HepG2 (cell line): ENCODE measurements around the gene CASP3. TPM values are rescaled to one million over a fixed set of nuclear protein-coding genes. Genes with fewer than 3 reads are reported as not detected.

Experiments used
- ATAC-seq: fragments of 200-7000 bp; cut with Tn5 transposase; 3 replicates; pipeline ENCODE4 v1.9.1; 2020; ENCODE audit warnings: mild to moderate bottlenecking, moderate library complexity
- BruUV-seq: library from RNA; stranded (reverse); fragments of 400-500 nt; replicated peaks from 2 replicates; lab custom pipeline; 2021; lab: Mats Ljungman, UMichigan
- CTCF ChIA-PET: fragments of 300-600 bp; formaldehyde crosslinking; extraction: SDS; loops from one replicate; lab custom pipeline; 2021; ENCODE audit warnings: low total read pairs, inconsistent platforms, low intra/inter-chr PET ratio; lab: Yijun Ruan, JAX
- POLR2A ChIA-PET: fragments of 350-600 bp; sonication (Branson Sonifier 250); formaldehyde crosslinking; loops from one replicate; lab custom pipeline; 2020; ENCODE audit warnings: antibody characterized with exemption, inconsistent platforms; lab: Yijun Ruan, JAX
- DNase-seq: peaks from one replicate; pipeline ENCODE4 v3.0.0-alpha.2; 2015; ENCODE audit warnings: low spot score
- FAIRE-seq: peaks from 3 replicates; lab custom pipeline; 2011; peaks lifted over from hg19 to GRCh38; lab: Jason Lieb, UNC
- H2AFZ ChIP-seq: one replicate; pipeline ENCODE4 v1.6.1; 2011; ENCODE audit warnings: low read length, inconsistent platforms
- H3K27ac ChIP-seq: fragments of 300-600 bp; 3 replicates; pipeline ENCODE4 v1.8.0; 2011; ENCODE audit warnings: mixed run types, mild to moderate bottlenecking, mixed read lengths, low read length, inconsistent platforms; ENCODE audit not compliant: insufficient read depth; ENCODE audit errors: extremely low read length
- H3K27me3 ChIP-seq, 2 experiments: fragments of 200-600 bp in 1 of 2; 2 replicates in 1 of 2; 3 replicates in 1 of 2; pipeline versions ENCODE4 v1.6.0 to v1.8.0; 2011; ENCODE audit warnings: low read length in 2 of 2, mild to moderate bottlenecking in 2 of 2, moderate library complexity in 2 of 2, inconsistent platforms in 1 of 2; ENCODE audit not compliant: insufficient read depth in 2 of 2, control insufficient read depth in 1 of 2
- H3K36me3 ChIP-seq, 2 experiments: fragments of 200-600 bp in 1 of 2; replicated peaks in 1 of 2; 2 replicates in 1 of 2; 3 replicates in 1 of 2; pipeline versions ENCODE4 v1.5.1 to v1.8.0; 2011; ENCODE audit warnings: low read length in 2 of 2, inconsistent platforms in 1 of 2; ENCODE audit not compliant: insufficient read depth in 2 of 2, control insufficient read depth in 1 of 2
- H3K4me1 ChIP-seq: 2 replicates; pipeline ENCODE4 v1.5.1; 2012; ENCODE audit warnings: low read length, inconsistent platforms; ENCODE audit not compliant: insufficient read depth
- H3K4me2 ChIP-seq: 2 replicates; pipeline ENCODE4 v1.6.0; 2011; ENCODE audit warnings: low read depth, low read length, inconsistent platforms
- H3K4me3 ChIP-seq, 3 experiments: fragments of 200-600 bp in 1 of 3; sonication (generic), shearing (Covaris generic) in 1 of 3; replicated peaks in 1 of 3; 2 replicates each; pipeline ENCODE4 v1.5.1; 2011 to 2016; ENCODE audit warnings: low read length in 3 of 3, inconsistent platforms in 2 of 3, low read depth in 2 of 3, mild to moderate bottlenecking in 2 of 3, control low read depth in 1 of 3, mixed read lengths in 1 of 3; ENCODE audit not compliant: insufficient read depth in 1 of 3
- H3K79me2 ChIP-seq: one replicate; pipeline ENCODE4 v1.6.1; 2011; ENCODE audit warnings: low read length, inconsistent platforms; ENCODE audit not compliant: insufficient read depth
- H3K9ac ChIP-seq: 2 replicates; pipeline ENCODE4 v1.6.0; 2011; ENCODE audit warnings: mild to moderate bottlenecking, low read depth, low read length, inconsistent platforms; ENCODE audit not compliant: insufficient read depth
- H3K9me3 ChIP-seq: 2 replicates; pipeline ENCODE4 v1.5.1; 2012; ENCODE audit warnings: mild to moderate bottlenecking, low read length
- H4K20me1 ChIP-seq: 2 replicates; pipeline ENCODE4 v1.6.0; 2011; ENCODE audit warnings: inconsistent platforms, mild to moderate bottlenecking, low read length, moderate library complexity; ENCODE audit not compliant: insufficient read depth
- ARID5B ChIP-seq: IDR thresholded peaks from 2 replicates; pipeline ENCODE4 v1.4.0; 2020; ENCODE audit warnings: mild to moderate bottlenecking, missing genetic modification reagents
- CHD2 ChIP-seq: IDR thresholded peaks from 2 replicates; pipeline ENCODE4 v1.6.1; 2011; ENCODE audit warnings: low read depth, low read length, improper control_type of control experiment
- HNF4A ChIP-seq: sonication (generic); formaldehyde crosslinking; IDR thresholded peaks from 2 replicates; pipeline ENCODE4 v1.4.0; 2020; ENCODE audit warnings: missing genetic modification reagents
- KDM5A ChIP-seq: fragments of 200-600 bp; sonication (generic); IDR thresholded peaks from 2 replicates; pipeline ENCODE4 v1.7.0; 2018; ENCODE audit warnings: antibody characterized with exemption, mild to moderate bottlenecking, low read length, borderline replicate concordance
- MAZ ChIP-seq, 2 experiments: sonication (generic) in 1 of 2; formaldehyde crosslinking in 1 of 2; IDR thresholded peaks; 2 replicates each; pipeline versions ENCODE4 v1.5.0 to v1.6.1; 2012 to 2020; ENCODE audit warnings: low read depth in 2 of 2, mild to moderate bottlenecking in 2 of 2, borderline replicate concordance in 1 of 2, improper control_type of control experiment in 1 of 2, low read length in 1 of 2, missing genetic modification reagents in 1 of 2, moderate library complexity in 1 of 2
- POLR2A ChIP-seq, 2 experiments: IDR thresholded peaks; 2 replicates each; pipeline ENCODE4 v1.6.1; 2011; ENCODE audit warnings: low read depth in 2 of 2, low read length in 2 of 2, mild to moderate bottlenecking in 1 of 2, moderate library complexity in 1 of 2; ENCODE audit not compliant: insufficient read depth in 1 of 2
- RBFOX2 ChIP-seq: fragments of 200-400 bp; formaldehyde crosslinking; IDR thresholded peaks from 2 replicates; pipeline ENCODE4 v1.6.1; 2017; ENCODE audit warnings: low read depth, mild to moderate bottlenecking, low read length
- SNAPC2 ChIP-seq: sonication (generic); formaldehyde crosslinking; IDR thresholded peaks from 2 replicates; pipeline ENCODE4 v1.8.1; 2022; ENCODE audit warnings: mild to moderate bottlenecking, missing genetic modification reagents
- SP1 ChIP-seq, 2 experiments: fragments of 450-650 bp in 1 of 2; sonication (generic) in 1 of 2; formaldehyde crosslinking in 1 of 2; IDR thresholded peaks; 2 replicates each; pipeline versions ENCODE4 v1.4.0 to v1.6.1; 2016 to 2020; ENCODE audit warnings: missing genetic modification reagents in 1 of 2
- STAT5B ChIP-seq: sonication (generic); formaldehyde crosslinking; IDR thresholded peaks from 2 replicates; pipeline ENCODE4 v1.4.0; 2020; ENCODE audit warnings: missing genetic modification reagents
- ZBTB3 ChIP-seq: sonication (generic); formaldehyde crosslinking; IDR thresholded peaks from 2 replicates; pipeline ENCODE4 v1.4.0; 2020; ENCODE audit warnings: low read depth, mild to moderate bottlenecking, moderate library complexity, missing genetic modification reagents, borderline replicate concordance
- ZMYM2 ChIP-seq: sonication (generic); formaldehyde crosslinking; IDR thresholded peaks from 2 replicates; pipeline ENCODE4 v1.8.0; 2022; ENCODE audit warnings: mild to moderate bottlenecking, missing genetic modification reagents
- ZNF296 ChIP-seq: sonication (generic); formaldehyde crosslinking; conservative IDR thresholded peaks from 2 replicates; pipeline ENCODE4 v1.5.0; 2020; ENCODE audit warnings: mild to moderate bottlenecking, missing genetic modification reagents
- WGBS: methylation state at CpG from one replicate; pipeline ENCODE4 v1.1.6; 2017; ENCODE audit warnings: low lambda C conversion rate; 5-methylcytosine and 5-hydroxymethylcytosine counted together
- in situ Hi-C: cut with HindIII; loops from 2 replicates; pipeline ENCODE4 v1.10.0; 2017; ENCODE audit warnings: low pct_unique_long_range_greater_than_20kb; ENCODE audit not compliant: extremely low pct_ligation_motif_present
- intact Hi-C: fragments of 100-400 bp; cut with micrococcal nuclease; formaldehyde crosslinking; loops from one replicate; pipeline ENCODE4 v1.10.0; 2022; ENCODE audit not compliant: unreplicated experiment
- polyA plus RNA-seq, 8 experiments: library from polyadenylated mRNA; depleted of rRNA in 3 of 8; stranded (reverse) in 7 of 8; unstranded in 1 of 8; fragments of >200 nt; fragmentation: Illumina TruSeq in 4 of 8; extraction: Trizol in 4 of 8; gene quantifications; 2 replicates each; pipeline versions ENCODE4 v1.2.1 to v1.2.3, GENCODE V29; 2011 to 2016; ENCODE audit warnings: low read depth in 4 of 8, missing spikeins in 1 of 8, mixed read lengths in 1 of 8; ENCODE audit not compliant: insufficient read depth in 1 of 8
- total RNA-seq, 5 experiments: library from RNA; depleted of rRNA; stranded (reverse); fragments of >200 nt; fragmentation: Illumina TruSeq; extraction: Trizol; gene quantifications; 2 replicates each; pipeline ENCODE4 v1.2.3, GENCODE V29; 2016; ENCODE audit warnings: low read depth in 1 of 5

CASP3 gene
- total and polyA plus RNA-seq, 2 of the 13 experiments (the other 11 are each of a cell fraction or from before 2014, with no cell fraction given), result 26.0 to 77.8 TPM

- TF ChIP-seq MAZ (IDR thresholded peaks at IDR 0.05; ENCODE audit: borderline replicate concordance, low read depth, low read length) (no peak), MAZ (CRISPR knock-in tag; IDR thresholded peaks at IDR 0.05; ENCODE audit: low read depth) (no peak), SNAPC2 (CRISPR knock-in tag) (no peak)
Observed at GRCh38 chr4:184621518-184621917, 27.7 kb downstream of the CASP3 start (continued).

GRCh38 chr4:184620212-184620867, 28.9 kb downstream of the CASP3 start:
- no TSS peak for BruUV-seq
- ATAC-seq, result peak; percentile 11; the same call in 2 of the 3 replicates
- no peak for TF ChIP-seq STAT5B (CRISPR knock-in tag)
- TF ChIP-seq ARID5B (CRISPR knock-in tag), result no peak
- TF ChIP-seq CHD2, result no peak
- no peak for TF ChIP-seq ZNF296 (CRISPR knock-in tag)
- peak; percentile 18; the same call in 1 of the 2 replicates for TF ChIP-seq HNF4A (CRISPR knock-in tag)
- TF ChIP-seq KDM5A, result no peak
- peak in 1 of 2 experiments; percentile 49; a peak in 1 of 4 replicates for TF ChIP-seq POLR2A (IDR thresholded peaks at IDR 0.05; ENCODE audit: insufficient read depth in 1 of 2, low read depth in 2 of 2, low read length in 2 of 2)
- 0 out of 2 replicates have a peak, but pooled peaks have one; percentile 29 for TF ChIP-seq RBFOX2
- TF ChIP-seq ZMYM2 (CRISPR knock-in tag), result 0 out of 2 replicates have a peak, but pooled peaks have one; percentile 26
- no peak for TF ChIP-seq ZBTB3 (CRISPR knock-in tag)
- no peak for TF ChIP-seq SP1 (IDR thresholded peaks at IDR 0.05)
- TF ChIP-seq SP1 (CRISPR knock-in tag; IDR thresholded peaks at IDR 0.05), result no peak

More at GRCh38 chr4:184620212-184620867, 28.9 kb downstream of the CASP3 start:
- FAIRE-seq, result no peak
- no peaks in the 10 kb centered on the region for H4K20me1 ChIP-seq
- no peak for DNase-seq
- peaks cover 3% of the 10 kb centered on the region; the same call in 1 of the 2 replicates for H3K9me3 ChIP-seq
- in situ Hi-C loops (no loop called here), intact Hi-C loops (no loop called here)
- H3K4me1 ChIP-seq, result peaks cover 69% of the 10 kb centered on the region
- peaks cover 41% of the 10 kb centered on the region for H3K79me2 ChIP-seq
- no peaks in the 10 kb centered on the region for H3K27me3 ChIP-seq
- no peaks in the 10 kb centered on the region for H3K36me3 ChIP-seq
- H2AFZ ChIP-seq, result no peak overlapping the region
- ChIA-PET POLR2A (interaction anchor here (0.9 to 4.5 kb wide), 4 partner anchors 11 to 146 kb away, joined by 3 to 17 read pairs (median 3); partner anchors contain the start of genes CASP3, CENPU, IRF2 and PRIMPOL), CTCF (no interaction called here)
- no peak overlapping the region for H3K4me3 ChIP-seq
- H3K4me2 ChIP-seq, result no peak overlapping the region
- H3K27ac ChIP-seq, result no peak overlapping the region
- WGBS, result 93% methylated on average over 11 of the region's 11 CpGs
- no peak overlapping the region for H3K9ac ChIP-seq
